HG03135 (cell line): ENCODE data around the gene GJB4.
"Not testable (repeated sequence)": the region's sequence is repeated elsewhere in the genome, so short reads cannot be mapped to it uniquely, and the experiment has no call there.

ENCODE experiments used
- ATAC-seq: cut with Tn5 transposase; IDR thresholded peaks from one replicate; pipeline ENCODE4 v1.9.1; 2021; ENCODE audit warnings: mild to moderate bottlenecking, moderate library complexity; ENCODE audit not compliant: unreplicated experiment

The GJB4 gene

DNA sequence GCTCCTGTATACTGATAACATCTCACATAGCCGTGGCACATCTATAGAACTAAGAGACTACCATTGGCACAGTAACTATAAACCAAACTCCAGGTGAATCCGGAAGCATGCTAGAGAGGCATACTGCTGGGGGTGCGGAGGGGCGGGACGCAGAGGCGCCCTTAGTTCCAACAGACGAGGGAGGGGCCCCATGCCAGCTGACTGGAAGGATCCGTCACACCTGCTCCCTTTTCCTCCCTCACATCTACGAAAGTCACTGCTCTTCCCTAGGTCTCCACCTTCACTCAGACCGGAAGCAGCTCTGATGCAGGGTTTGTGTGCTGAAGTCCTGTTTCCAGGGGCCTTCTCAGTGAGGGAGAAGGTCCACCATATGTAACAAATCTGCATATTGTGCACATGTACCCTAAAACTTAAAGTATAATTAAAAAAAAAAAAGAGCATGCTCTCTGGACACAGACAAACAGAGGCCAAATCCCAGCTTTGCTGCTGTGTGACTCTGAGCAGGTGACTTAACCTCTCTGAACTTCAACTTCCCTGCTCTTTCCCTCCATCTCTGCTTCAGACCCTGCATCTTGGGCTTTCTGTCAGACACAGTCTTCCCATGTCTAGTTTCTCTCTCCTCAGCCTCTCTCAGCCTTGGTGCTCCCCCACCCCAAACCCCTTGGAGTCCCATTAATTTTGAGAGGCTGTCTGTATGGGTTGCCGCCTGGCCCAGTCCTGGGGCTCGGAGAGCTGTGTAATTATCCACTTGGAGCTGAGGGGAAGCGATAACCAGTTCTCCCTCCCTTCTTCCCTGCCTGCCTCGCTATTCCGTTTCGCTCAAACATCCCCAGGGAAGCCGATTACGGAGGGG is 12.5 kb upstream of the GJB4 start:
- no peak for ATAC-seq

DNA sequence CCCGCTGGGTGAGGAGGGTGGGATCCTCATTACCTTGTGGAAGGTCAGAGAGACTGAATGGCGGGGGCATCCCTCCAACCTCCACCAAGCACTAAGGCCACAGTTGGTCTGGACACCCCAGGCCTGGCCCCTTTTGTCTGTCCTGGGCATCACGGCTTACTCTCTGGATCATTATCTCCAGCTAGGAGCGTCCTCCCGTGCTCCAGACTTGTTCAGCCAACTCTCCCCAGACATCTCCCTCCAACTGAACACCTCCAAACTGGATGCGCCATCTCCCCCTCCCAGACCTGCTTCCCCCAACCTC is 11.9 kb upstream of the GJB4 start:
- ATAC-seq, result no peak

DNA sequence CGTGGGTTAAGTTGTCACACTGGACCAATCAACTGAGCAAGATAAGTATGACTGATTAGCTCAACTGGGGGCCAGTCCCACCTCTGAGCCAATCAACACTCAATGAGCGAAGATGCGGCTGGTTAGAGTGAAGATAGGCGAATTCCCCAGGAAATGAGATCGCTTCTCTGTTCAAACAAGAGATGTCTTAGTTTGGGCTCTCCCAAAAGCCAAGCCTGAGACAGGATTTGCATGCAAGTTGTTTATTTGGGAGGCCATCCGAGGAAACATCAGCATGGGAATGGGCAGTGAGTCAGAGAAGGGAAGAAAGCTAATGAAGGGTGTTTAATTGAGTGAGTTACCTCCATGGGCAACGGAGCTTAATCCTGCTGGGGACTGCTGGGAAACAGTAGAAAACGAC is 9.5 kb upstream of the GJB4 start:
- ATAC-seq, result no peak

DNA sequence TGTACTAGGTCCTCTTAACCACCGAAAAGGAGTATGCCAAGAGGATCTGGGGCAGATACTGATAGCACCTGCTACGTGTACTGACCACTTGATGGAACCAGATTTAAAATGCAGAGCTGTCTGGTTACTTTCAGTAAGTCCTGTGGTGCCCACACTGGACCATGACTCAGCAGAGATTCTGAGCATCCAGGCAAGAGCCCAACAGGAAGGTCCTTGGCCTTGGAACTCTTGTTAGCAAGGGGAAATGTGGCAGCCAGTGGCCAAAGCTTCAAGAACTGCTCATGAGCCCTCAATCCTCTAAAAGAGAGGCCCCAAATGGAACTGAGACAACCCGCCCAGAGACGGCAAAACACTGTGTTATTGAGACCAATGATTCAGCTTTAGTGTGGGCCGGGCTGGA is 8.9 kb upstream of the GJB4 start:
- ATAC-seq, result no peak

DNA sequence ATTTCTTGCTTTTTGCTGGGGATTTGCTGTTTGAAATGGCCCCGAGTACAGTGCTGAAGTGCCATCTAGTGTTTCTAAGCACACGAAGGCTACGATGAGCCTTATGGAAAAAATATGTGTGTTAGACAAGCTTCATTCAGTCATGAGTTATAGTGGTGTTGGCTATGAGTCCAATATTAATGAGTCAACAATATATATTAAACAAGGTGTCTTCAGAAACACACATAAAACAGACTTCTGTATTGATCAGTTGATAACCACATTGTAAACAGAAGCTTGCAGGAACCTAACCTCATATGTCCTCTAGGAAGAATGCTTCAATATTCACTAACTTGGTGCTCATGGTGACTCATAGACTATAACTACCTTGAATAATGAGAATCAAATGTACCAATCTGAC is 6.4 kb upstream of the GJB4 start:
- ATAC-seq, result no peak

DNA sequence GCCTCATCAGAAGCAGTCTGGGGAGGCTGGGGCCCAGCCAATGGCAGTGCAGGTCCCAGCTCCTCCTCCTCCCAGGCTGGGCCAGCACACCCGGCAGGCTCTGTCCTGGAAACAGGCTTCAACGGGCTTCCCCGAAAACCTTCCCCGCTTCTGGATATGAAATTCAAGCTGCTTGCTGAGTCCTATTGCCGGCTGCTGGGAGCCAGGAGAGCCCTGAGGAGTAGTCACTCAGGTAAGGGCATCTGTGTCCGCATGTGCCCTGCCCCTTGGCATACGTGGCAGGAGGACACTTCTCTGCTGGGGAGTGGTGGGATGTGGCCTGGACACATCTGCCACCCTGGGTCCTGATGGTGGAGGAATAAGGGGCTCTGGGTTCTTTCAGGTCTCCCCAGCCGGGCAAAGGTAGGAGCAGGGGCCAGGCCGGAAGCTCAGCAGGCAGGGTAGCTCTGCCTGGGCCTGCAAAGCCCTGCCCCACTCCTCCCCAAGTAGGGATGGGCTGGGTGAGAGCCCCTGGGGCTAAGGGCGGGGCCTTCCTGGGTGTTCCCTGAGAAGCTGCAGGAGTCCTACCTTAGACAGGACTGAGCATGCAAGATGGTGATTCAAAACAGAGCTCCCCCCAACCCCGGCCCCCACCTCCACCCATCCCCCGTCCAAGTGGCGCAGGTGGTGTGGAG is 4.4 kb upstream of the GJB4 start, which contains the start of gene GJB5:
Gene GJB5 (plus strand): TSS at position 84 of the 674 bp plus-strand sequence. CDS start 2,284 bp downstream, outside the sequence.
- no peak for ATAC-seq

DNA sequence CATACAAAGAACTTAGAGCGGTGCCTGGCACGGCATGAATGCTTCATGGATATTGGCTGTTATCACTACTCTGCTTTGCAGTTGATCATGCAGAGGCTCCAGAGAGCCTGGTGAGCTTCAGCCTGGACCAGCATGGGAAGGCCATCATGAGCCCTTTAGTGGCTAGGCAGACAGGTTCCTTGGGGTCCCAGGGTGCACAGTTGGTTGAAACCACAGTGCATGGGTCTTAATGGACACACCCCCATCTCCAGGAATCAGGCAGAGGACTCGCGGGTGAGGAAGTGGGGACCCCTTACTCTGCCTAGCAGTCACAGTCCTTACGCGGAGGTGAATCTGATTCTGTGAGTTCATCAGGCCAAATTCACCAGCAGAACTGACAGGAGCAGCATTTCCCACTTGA is 3.6 kb upstream of the GJB4 start:
- no peak for ATAC-seq

DNA sequence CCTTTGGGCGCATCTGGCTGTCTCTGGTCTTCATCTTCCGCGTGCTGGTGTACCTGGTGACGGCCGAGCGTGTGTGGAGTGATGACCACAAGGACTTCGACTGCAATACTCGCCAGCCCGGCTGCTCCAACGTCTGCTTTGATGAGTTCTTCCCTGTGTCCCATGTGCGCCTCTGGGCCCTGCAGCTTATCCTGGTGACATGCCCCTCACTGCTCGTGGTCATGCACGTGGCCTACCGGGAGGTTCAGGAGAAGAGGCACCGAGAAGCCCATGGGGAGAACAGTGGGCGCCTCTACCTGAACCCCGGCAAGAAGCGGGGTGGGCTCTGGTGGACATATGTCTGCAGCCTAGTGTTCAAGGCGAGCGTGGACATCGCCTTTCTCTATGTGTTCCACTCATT is 2.2 kb upstream of the GJB4 start:
- ATAC-seq, result no peak

DNA sequence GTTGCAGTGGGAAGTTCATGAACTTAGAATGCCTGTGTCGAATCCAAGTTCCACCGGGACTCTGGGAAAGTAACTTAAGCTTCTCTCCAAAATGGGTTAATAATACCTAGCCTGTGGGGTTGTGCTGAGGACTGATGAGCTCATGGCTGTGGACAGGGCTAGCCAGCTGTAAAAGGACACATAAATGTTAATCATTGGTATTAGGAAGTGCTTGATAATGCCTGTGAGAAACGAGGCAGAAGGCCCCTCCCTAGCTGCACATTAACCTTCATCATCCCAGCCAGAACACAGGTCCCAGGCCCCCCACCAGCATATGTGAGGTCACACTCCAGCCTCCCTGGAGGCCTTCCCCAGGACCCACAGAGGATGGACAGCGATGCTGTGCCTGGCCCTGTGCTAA is 789 bp upstream of the GJB4 start:
- no peak for ATAC-seq

DNA sequence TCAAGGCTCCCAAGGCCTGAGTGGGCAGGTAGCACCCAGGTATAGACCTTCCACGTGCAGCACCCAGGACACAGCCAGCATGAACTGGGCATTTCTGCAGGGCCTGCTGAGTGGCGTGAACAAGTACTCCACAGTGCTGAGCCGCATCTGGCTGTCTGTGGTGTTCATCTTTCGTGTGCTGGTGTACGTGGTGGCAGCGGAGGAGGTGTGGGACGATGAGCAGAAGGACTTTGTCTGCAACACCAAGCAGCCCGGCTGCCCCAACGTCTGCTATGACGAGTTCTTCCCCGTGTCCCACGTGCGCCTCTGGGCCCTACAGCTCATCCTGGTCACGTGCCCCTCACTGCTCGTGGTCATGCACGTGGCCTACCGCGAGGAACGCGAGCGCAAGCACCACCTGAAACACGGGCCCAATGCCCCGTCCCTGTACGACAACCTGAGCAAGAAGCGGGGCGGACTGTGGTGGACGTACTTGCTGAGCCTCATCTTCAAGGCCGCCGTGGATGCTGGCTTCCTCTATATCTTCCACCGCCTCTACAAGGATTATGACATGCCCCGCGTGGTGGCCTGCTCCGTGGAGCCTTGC is 1.7 kb downstream of the GJB4 start:
- ATAC-seq, result no peak

DNA sequence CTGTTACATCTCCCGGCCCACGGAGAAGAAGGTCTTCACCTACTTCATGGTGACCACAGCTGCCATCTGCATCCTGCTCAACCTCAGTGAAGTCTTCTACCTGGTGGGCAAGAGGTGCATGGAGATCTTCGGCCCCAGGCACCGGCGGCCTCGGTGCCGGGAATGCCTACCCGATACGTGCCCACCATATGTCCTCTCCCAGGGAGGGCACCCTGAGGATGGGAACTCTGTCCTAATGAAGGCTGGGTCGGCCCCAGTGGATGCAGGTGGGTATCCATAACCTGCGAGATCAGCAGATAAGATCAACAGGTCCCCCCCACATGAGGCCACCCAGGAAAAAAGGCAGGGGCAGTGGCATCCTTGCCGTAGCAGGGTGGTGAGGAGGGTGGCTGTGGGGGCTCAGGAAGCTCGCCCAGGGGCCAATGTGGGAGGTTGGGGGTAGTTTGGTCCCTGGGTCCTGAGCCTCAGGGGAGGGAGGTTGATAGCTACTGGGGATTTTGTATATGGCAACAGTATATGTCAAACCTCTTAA is 2.3 kb downstream of the GJB4 start:
- ATAC-seq, result no peak

DNA sequence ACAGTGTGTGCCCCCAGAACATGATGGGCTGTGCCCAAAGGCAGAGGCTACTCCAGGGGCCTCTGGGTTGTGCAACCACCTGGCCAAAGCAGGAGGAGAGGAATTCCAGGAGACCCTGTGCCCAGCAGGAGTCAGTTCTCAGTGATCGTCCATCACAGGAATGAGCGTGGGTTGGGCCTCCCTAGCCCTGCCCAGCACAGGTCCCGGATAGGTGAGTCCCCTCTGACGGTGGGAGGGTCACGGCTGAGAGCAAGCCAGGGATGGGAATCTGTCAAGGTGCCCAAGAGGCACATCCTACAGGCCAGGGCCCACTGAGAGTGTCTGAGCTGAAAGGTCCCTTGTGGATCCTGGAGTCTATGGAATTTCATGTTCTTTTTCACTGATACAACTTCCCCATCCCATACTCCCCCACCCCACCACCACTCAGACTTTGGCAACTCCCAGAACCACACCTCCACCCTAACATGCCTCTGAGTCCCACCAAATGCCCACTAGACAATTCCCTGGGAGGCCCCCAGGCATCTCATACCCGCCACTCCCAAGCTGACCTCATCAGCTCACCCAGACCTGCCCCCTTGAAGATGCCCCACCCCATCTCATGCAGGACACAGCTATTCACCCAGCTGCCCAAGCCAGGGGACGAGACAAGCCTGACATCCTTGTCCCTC is 3.1 kb downstream of the GJB4 start:
- ATAC-seq, result no peak

DNA sequence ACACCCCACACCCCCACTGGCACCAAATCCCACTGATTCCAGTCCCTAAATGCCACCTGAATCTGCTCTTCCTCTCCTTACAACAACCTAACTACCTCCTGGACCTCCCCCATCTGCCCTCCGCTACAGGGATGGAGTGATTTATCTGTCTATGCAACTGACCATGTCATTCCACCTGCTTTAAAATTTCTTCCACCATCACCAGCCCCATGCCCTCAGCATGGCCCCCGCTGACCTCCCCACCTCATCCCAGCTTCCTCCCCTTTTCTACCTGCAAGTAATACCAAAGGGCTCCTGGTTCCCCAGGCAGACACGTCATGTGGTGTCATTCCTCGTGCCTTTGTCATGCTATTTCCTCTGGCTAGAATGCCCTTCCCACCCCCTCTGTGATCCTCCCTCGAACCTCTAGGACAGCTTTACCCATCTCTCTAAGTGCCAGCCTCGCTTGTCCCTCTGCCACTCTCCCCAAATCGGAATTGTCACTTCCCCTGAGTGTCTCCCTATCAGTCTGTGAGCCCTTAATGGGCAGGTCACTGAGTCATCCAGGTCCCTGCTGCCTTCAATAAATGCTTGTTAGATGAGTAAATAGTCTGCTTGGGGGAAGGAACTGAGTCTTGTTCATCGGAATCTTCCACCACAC is 3.7 kb downstream of the GJB4 start:
- no peak for ATAC-seq

DNA sequence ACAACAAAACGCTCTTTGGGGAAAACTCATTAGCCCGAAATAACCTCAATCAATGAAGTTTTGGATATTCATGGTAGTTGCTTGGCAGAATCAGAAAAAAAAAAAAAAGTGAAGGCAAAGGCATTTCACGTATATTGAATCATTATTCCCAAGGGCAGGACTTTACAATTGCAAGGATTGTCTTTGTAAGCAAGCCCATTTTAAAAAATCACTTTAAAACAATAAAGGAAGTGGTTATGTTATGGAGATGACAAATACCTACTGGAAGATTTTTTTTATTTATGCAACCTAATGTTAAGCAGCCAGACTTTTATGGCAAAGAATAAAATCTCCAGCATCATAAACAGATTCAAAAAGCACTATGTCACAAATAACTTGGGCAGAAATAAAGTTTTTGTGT is 9.3 kb downstream of the GJB4 start:
- no peak for ATAC-seq

DNA sequence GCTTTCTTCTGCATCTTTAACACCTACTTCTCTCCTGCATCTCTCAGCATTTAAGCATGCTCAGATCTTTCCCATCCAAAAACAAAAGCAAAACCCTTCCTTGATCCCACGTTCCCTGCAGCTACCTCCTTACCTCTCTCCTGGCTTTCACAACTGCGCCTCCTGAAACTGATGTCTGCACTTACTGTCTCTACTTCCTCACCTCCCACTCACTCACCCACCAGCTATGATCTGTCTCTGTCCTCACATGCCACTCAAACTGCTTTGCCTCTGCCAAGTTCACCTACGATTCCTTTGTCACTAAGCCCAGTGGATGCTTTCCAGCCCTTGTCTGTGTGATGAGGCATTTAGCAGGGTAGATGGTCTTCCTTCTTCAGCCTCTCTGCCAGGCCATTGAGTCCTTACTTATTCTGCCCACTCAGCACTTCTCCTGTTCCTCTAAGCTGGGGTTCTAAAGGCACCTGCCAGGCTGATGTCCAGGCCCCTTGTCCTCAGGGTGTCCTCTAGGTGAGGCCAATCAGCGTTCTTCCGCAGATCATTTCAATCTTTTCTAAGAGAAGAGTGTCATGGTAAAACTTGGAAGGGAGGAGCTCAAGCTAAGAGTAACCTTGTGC is 11.5 kb downstream of the GJB4 start:
- ATAC-seq, result no peak

DNA sequence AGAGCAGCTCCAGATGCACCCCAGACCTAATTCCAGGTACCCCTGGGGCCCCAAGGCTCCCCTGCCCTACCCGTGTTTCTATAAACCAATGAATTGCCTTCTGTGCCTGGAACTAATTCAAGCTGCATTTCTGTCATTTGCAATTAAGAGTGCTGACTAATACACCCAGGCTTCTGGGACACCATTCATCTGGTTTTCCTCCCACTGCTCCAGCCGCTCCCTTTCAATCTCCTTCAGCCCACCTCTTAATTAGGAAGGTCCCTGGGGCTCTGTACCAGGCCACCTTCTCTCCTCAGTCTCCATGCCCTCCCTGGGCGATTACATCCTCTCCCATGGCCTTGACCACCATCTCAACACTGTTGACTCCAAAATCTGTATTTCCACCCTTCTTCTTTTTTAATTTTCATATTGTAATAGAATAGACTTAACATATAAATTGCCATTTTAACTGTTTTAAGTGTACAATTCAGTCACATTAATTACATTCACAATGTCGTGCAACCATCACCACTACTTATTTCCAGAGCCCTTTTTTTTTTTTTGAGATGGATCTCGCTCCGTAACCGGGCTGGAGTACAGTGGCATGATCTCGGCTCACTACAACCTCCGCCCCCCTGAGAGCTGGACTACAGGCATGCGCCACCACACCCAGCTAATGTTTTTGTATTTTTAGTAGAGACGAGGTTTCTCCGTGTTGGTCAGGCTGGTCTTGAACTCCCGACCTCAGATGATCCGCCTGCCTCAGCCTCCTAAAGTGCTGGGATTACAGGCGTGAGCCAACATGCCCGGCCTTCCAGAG is 12.2 kb downstream of the GJB4 start:
- no peak for ATAC-seq

DNA sequence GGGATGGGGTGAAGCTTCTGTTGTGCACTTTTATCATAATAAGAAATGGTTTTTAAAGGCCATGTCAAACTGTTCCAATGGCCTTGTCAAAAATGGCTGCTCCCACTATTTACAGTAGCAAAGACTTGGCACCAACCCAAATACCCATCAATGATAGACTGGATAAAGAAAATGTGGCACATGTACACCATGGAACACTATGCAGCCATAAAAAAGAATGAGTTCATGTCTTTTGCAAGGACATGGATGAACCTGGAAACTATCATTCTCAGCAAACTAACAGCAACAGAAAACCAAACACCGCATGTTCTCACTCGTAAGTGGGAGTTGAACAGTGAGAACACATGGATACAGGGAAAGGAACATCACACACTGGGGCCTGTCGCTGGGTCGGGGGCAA is 13.6 kb downstream of the GJB4 start:
- ATAC-seq, result not testable (repeated sequence)

DNA sequence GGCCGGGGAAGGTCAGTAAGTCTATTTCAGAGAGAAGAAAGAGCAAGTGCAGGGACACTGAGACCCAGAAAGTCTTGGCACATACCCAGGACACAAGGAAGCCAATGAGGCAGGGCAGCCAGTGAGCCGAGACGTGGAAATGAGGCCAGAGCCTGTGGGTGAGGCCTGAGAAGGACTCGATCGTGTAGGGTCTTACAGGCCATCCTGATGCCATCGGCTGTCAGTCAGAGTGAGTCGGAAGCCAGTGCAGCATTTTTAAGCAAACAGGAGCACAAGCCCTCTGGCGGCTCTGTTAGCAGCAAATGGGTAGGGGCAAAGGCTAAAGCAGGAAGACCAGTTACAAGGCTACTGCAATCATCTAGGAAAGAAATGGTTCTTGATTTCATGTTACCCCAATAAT is 15.4 kb downstream of the GJB4 start:
- no peak for ATAC-seq

DNA sequence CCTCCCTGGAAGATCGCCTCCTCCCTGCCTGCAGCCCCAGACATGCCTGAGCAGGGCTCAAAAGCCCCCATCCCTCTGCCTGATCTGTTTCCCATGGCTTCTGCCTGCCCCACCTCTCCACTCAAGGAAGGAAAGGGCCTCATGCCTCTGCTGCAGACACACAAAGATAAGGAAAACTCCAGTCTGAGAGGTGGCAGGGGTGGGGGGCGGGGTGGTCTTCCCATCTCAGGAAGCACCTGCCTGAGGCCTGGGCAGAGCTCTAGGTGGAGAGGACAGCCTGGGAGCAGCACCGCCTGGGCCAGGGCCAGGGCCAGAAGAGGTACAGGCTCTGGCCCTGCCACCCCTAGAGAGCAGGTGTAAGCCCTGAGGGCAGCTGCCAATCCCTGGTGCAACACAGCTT is 17.4 kb downstream of the GJB4 start:
- ATAC-seq, result no peak
